NCI-H2029 treated with DMSO at 0.1 percent for 48 hours (cell line): ENCODE data around the gene PEX10.

Experiments used
- DNase-seq: peaks from one replicate; lab custom pipeline; 2025; lab: John Stamatoyannopoulos, UW

PEX10 gene

GRCh38 chr1:2375246-2375922 lies 37.0 kb downstream of the PEX10 start:
- DNase-seq = no peak

GRCh38 chr1:2374252-2375155 lies 37.9 kb downstream of the PEX10 start:
- no peak for DNase-seq

- no peak for DNase-seq
These were observed 38.7 kb downstream of the PEX10 start for GRCh38 chr1:2373551-2374251.

- DNase-seq = no peak
These were observed 39.5 kb downstream of the PEX10 start for GRCh38 chr1:2372551-2373490.

GRCh38 chr1:2368053-2368744 lies 44.2 kb downstream of the PEX10 start:
- DNase-seq = no peak

GRCh38 chr1:2363847-2364513 lies 48.4 kb downstream of the PEX10 start:
- DNase-seq = no peak

- DNase-seq = no peak
These were observed 51.6 kb downstream of the PEX10 start for GRCh38 chr1:2360588-2361364.

GRCh38 chr1:2358651-2359640 lies 53.4 kb downstream of the PEX10 start:
- DNase-seq = no peak

GRCh38 chr1:2358072-2358471 lies 54.3 kb downstream of the PEX10 start:
- no peak for DNase-seq

GRCh38 chr1:2356911-2357845 lies 55.2 kb downstream of the PEX10 start:
- no peak for DNase-seq

GRCh38 chr1:2356401-2356800 lies 56.0 kb downstream of the PEX10 start:
- no peak for DNase-seq

GRCh38 chr1:2355373-2356261 lies 56.7 kb downstream of the PEX10 start:
- DNase-seq = no peak

GRCh38 chr1:2354511-2355372 lies 57.6 kb downstream of the PEX10 start:
- DNase-seq = no peak
